ENCODE measurements around the gene DUSP6. TPM values are rescaled to one million over a fixed set of nuclear protein-coding genes. Genes with fewer than 3 reads are reported as not detected.

The DUSP6 gene
- total and polyA plus RNA-seq, 2 donors (not counting 1 experiment from before 2014, with no cell fraction given), result 3.2 to 42.2 TPM

DNA sequence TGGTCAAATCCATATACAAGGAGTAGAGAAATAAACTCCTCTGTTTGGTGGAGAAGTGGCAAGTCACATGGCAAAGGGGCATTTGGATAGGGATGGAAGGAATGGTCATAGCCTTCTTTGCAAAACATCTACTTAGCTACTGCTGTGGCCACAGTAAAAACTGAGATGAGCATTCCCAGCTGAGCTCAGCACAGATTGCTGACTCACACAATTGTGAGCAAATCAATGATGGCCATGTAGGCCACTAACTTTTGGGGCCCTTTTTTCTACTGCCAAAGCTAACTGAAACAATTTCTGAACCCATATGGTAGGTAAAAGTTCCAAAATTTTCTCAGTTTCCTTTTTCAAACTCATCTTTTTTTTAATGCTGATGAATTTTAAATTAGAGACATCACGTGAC is 31.6 kb downstream of the DUSP6 start:
- DNase-seq (no peak), ATAC-seq (ENCODE audit: low read depth) (no peak)
- ChIA-PET CTCF (no interaction called here), POLR2A (no interaction called here)
- Mint-ChIP-seq H3K9me3 (ENCODE audit: insufficient read depth) (no peaks in the 10 kb centered on the region), H3K27me3 (no peaks in the 10 kb centered on the region), H3K4me3 (no peak overlapping the region), H3K27ac (no peak overlapping the region), H3K4me1 (peaks cover 28% of the 10 kb centered on the region)
- Histone ChIP-seq H2AFZ (ENCODE audit: insufficient read depth, low read depth, low read length, poor library complexity, severe bottlenecking) (no peak overlapping the region), H3K9me3 (ENCODE audit: control extremely low read depth in 1 of 3, control insufficient read depth in 2 of 3, insufficient read depth in 1 of 3, low read length in 2 of 3) (no peaks in the 10 kb centered on the region), H3K27me3 (replicated peaks in 1 of 4; ENCODE audit: control extremely low read depth in 1 of 4, control insufficient read depth in 3 of 4, insufficient read depth in 4 of 4, low read length in 3 of 4) (no peaks in the 10 kb centered on the region), H3K4me1 (ENCODE audit: control insufficient read depth in 2 of 2, insufficient read depth in 2 of 2, low read length in 2 of 2) (peaks cover 17 to 29% of the 10 kb centered on the region in 2 donors), H3K9ac (ENCODE audit: low read length) (no peak overlapping the region), H3K36me3 (replicated peaks in 1 of 2; ENCODE audit: control extremely low read depth in 1 of 2, control insufficient read depth in 1 of 2, extremely low read depth in 1 of 2, insufficient read depth in 2 of 2, low read length in 1 of 2) (no peaks in the 10 kb centered on the region), H4K20me1 (ENCODE audit: control insufficient read depth, insufficient read depth, low read length, poor library complexity, severe bottlenecking) (no peaks in the 10 kb centered on the region), H3K79me2 (ENCODE audit: control insufficient read depth, insufficient read depth, low read length) (no peaks in the 10 kb centered on the region), H3K27ac (ENCODE audit: low read length in 2 of 2) (no peak overlapping the region), H3K4me2 (replicated peaks; ENCODE audit: low read depth, low read length, poor library complexity, severe bottlenecking) (no peak overlapping the region), H3K4me3 (ENCODE audit: control extremely low read depth in 1 of 5, extremely low read depth in 1 of 5, insufficient read depth in 1 of 5, low read depth in 2 of 5, low read length in 4 of 5) (no peak overlapping the region)
- TF ChIP-seq EZH2 (IDR thresholded peaks at IDR 0.05; ENCODE audit: borderline replicate concordance, insufficient read depth, low read depth, low read length, poor library complexity, severe bottlenecking), result no peak
- TF ChIP-seq, protein P1, sequence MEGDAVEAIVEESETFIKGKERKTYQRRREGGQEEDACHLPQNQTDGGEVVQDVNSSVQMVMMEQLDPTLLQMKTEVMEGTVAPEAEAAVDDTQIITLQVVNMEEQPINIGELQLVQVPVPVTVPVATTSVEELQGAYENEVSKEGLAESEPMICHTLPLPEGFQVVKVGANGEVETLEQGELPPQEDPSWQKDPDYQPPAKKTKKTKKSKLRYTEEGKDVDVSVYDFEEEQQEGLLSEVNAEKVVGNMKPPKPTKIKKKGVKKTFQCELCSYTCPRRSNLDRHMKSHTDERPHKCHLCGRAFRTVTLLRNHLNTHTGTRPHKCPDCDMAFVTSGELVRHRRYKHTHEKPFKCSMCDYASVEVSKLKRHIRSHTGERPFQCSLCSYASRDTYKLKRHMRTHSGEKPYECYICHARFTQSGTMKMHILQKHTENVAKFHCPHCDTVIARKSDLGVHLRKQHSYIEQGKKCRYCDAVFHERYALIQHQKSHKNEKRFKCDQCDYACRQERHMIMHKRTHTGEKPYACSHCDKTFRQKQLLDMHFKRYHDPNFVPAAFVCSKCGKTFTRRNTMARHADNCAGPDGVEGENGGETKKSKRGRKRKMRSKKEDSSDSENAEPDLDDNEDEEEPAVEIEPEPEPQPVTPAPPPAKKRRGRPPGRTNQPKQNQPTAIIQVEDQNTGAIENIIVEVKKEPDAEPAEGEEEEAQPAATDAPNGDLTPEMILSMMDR (IDR thresholded peaks at IDR 0.05), result no peak
- no CpG with 5 or more reads among the region's 1 CpG for WGBS (ENCODE audit: insufficient coverage)
- intact Hi-C loops (cut with micrococcal nuclease), result no loop called here

DNA sequence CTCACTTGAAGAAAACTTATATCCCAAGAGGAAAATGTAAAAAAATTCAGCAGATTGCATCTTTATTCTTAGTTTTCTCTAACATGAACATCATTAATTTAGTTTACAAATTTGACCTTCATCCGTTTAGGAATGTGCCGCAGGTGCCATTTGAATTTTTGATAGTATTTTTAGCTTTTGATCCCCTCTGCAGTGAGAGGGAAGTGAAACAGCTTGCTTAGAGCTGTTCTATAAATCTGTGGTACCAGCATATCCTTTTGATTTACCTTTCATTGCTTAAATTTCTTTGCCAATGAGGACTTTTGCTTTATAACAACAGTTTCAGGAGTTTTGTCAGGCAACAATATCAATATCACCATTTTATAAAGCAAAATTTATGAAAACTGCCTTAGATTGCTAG is 32.7 kb downstream of the DUSP6 start:
- H3K9ac ChIP-seq (ENCODE audit: low read length), result no peak overlapping the region
- POLR2A ChIA-PET, result no interaction called here
- peaks cover 17 to 29% of the 10 kb centered on the region in 2 donors for H3K4me1 ChIP-seq (ENCODE audit: control insufficient read depth in 2 of 2, insufficient read depth in 2 of 2, low read length in 2 of 2)
- no CpG with 5 or more reads among the region's 2 CpGs for WGBS (ENCODE audit: insufficient coverage)
- no peak overlapping the region for H3K4me3 ChIP-seq (ENCODE audit: control extremely low read depth in 1 of 5, extremely low read depth in 1 of 5, insufficient read depth in 1 of 5, low read depth in 2 of 5, low read length in 4 of 5)
- H3K27me3 Mint-ChIP-seq, result no peaks in the 10 kb centered on the region
- ATAC-seq (ENCODE audit: low read depth) (no peak), DNase-seq (peak; percentile 33)
- H3K4me3 Mint-ChIP-seq, result peak overlapping the region; percentile 23
- no peak overlapping the region for H2AFZ ChIP-seq (ENCODE audit: insufficient read depth, low read depth, low read length, poor library complexity, severe bottlenecking)
- no peaks in the 10 kb centered on the region for H3K9me3 ChIP-seq (ENCODE audit: control extremely low read depth in 1 of 3, control insufficient read depth in 2 of 3, insufficient read depth in 1 of 3, low read length in 2 of 3)
- no peaks in the 10 kb centered on the region for H3K36me3 ChIP-seq (replicated peaks in 1 of 2; ENCODE audit: control extremely low read depth in 1 of 2, control insufficient read depth in 1 of 2, extremely low read depth in 1 of 2, insufficient read depth in 2 of 2, low read length in 1 of 2)
- H3K27me3 ChIP-seq (replicated peaks in 1 of 4; ENCODE audit: control extremely low read depth in 1 of 4, control insufficient read depth in 3 of 4, insufficient read depth in 4 of 4, low read length in 3 of 4), result no peaks in the 10 kb centered on the region
- H3K4me2 ChIP-seq (replicated peaks; ENCODE audit: low read depth, low read length, poor library complexity, severe bottlenecking), result peak overlapping the region; percentile 47
- H4K20me1 ChIP-seq (ENCODE audit: control insufficient read depth, insufficient read depth, low read length, poor library complexity, severe bottlenecking), result no peaks in the 10 kb centered on the region
- no peak overlapping the region for H3K27ac ChIP-seq (ENCODE audit: low read length in 2 of 2)
- no peak overlapping the region for H3K27ac Mint-ChIP-seq
- H3K4me1 Mint-ChIP-seq, result peaks cover 28% of the 10 kb centered on the region
- CTCF ChIA-PET, result no interaction called here
- H3K79me2 ChIP-seq (ENCODE audit: control insufficient read depth, insufficient read depth, low read length), result no peaks in the 10 kb centered on the region
- TF ChIP-seq EZH2 (IDR thresholded peaks at IDR 0.05; ENCODE audit: borderline replicate concordance, insufficient read depth, low read depth, low read length, poor library complexity, severe bottlenecking), result no peak
- TF ChIP-seq, protein P1 (IDR thresholded peaks at IDR 0.05), result no peak
- H3K9me3 Mint-ChIP-seq (ENCODE audit: insufficient read depth), result no peaks in the 10 kb centered on the region
- intact Hi-C loops (cut with micrococcal nuclease), result no loop called here
